Activated effector memory CD4-positive, alpha-beta T cell treated with anti-CD3 and anti-CD28 coated beads, Interleukin-2, amount 50 U/mL, for 16 hours (primary cell): ENCODE results near the gene CFAP20DC.

Experiments
- DNase-seq: peaks from one replicate; pipeline ENCODE4 v3.0.0-alpha.2; 2020

The CFAP20DC gene

GRCh38 chr3:58794750-58795149 is 255.1 kb downstream of the CFAP20DC start:
- DNase-seq: no peak

- DNase-seq: no peak
These were observed 255.9 kb downstream of the CFAP20DC start for GRCh38 chr3:58793938-58794337.

- DNase-seq: no peak
These were observed 256.8 kb downstream of the CFAP20DC start for GRCh38 chr3:58792921-58793451.

GRCh38 chr3:58789385-58789784 is 260.4 kb downstream of the CFAP20DC start:
- DNase-seq: no peak

- DNase-seq: no peak
These were observed 264.9 kb downstream of the CFAP20DC start for GRCh38 chr3:58784888-58785287.

GRCh38 chr3:58784425-58784824 is 265.4 kb downstream of the CFAP20DC start:
- no peak for DNase-seq

GRCh38 chr3:58783845-58784244 is 266.0 kb downstream of the CFAP20DC start:
- DNase-seq: no peak

- no peak for DNase-seq
These were observed 269.9 kb downstream of the CFAP20DC start for GRCh38 chr3:58779934-58780333.

- no peak for DNase-seq
These were observed 273.6 kb downstream of the CFAP20DC start for GRCh38 chr3:58776231-58776630.

GRCh38 chr3:58772462-58772861 is 277.4 kb downstream of the CFAP20DC start:
- no peak for DNase-seq

- DNase-seq: no peak
These were observed 280.8 kb downstream of the CFAP20DC start for GRCh38 chr3:58769065-58769464.

GRCh38 chr3:58766587-58767282 is 283.1 kb downstream of the CFAP20DC start:
- no peak for DNase-seq

- DNase-seq: no peak
These were observed 294.7 kb downstream of the CFAP20DC start for GRCh38 chr3:58755150-58755549.

GRCh38 chr3:58754074-58754473 is 295.8 kb downstream of the CFAP20DC start:
- DNase-seq: no peak

- no peak for DNase-seq
These were observed 297.8 kb downstream of the CFAP20DC start for GRCh38 chr3:58751882-58752567.

GRCh38 chr3:58751235-58751634 is 298.6 kb downstream of the CFAP20DC start:
- no peak for DNase-seq

- no peak for DNase-seq
These were observed 299.9 kb downstream of the CFAP20DC start for GRCh38 chr3:58749948-58750347.

- DNase-seq: no peak
These were observed 301.8 kb downstream of the CFAP20DC start for GRCh38 chr3:58748024-58748423.

GRCh38 chr3:58746758-58747157 is 303.1 kb downstream of the CFAP20DC start:
- DNase-seq: no peak

- DNase-seq: no peak
These were observed 306.5 kb downstream of the CFAP20DC start for GRCh38 chr3:58743296-58743695.

- DNase-seq: no peak
These were observed 307.6 kb downstream of the CFAP20DC start for GRCh38 chr3:58742239-58742638.

GRCh38 chr3:58737644-58738043 is 312.2 kb downstream of the CFAP20DC start:
- no peak for DNase-seq

- DNase-seq: no peak
These were observed 318.2 kb downstream of the CFAP20DC start for GRCh38 chr3:58731673-58732072.

GRCh38 chr3:58728723-58729122 is 321.1 kb downstream of the CFAP20DC start:
- DNase-seq: no peak
